ENCODE results near the gene RYR3.

The RYR3 gene

DNA sequence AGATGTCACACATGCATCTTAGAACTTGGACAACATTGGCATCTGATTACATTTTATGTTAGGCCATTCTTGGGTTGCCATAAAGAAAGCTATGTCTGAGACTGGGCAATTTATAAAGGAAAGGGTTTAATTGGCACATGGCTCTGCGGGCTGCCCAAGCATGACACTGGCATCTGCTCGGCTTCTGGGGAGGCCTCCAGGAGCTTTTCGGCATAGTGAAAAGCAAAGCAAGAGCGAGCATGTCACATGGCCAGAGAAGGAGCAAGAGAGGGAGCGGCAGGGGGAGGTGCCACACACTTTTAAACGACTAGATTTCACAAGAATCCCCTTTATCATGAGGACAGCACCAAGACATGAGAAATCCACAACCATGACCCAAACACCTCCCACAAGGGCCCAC, 11.3 kb downstream of the RYR3 start:
- no peak for DNase-seq

DNA sequence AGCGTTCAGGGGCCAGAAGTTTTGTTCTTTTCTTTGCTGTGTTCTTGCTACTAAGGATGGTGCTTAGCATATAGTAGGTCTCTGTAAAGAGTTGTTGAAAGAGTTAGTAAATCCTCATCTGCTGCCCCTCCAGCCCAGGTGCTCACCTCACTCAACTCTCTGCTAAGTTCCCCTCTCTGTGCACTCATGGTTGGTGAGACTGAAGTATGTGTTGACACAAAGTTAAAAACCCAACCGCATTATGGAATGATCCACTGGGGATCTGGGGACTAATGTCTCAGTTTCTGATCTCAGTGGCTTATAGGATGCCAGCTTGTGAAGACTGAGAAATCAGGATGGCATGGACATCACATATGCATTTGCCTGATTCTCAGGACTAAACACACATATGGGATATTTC, 13.8 kb downstream of the RYR3 start:
- no peak for DNase-seq

DNA sequence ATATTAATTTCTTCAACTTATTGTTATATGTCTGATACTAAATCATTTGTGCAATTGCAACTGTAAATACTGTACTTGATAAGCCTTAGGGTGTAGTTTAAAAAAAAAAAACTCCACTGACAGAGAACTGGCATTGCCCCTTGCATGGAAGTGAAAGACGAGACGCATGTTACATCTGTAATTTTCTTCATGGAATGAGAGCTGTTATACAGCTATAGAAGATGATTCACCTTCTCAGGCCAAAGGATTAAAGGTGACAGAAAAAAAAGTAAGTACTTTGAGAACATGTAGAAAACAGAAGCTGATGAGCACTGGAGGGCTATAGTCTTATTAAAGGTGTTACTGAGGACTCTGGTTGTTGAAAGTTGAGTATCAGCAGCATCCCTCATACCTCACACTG, 16.1 kb downstream of the RYR3 start:
- no peak for DNase-seq

DNA sequence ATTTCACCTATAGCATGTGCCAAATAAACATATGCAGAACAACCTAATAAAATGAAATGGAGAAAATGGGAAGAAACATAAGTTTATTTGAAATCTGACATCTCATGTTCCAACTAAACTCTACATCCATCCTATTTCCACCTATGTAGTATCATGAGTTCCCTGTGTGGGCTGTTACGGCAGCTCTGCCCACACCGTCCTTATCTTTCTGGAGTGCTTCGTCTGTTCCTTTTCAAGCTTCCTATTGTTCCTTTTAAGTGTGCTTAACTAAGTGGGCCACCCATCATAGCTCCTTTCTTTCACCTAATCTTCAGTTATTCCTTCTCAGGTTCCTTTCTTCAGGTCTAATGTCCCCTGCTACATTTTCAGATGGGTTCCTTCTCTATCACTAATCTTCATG, 17.3 kb downstream of the RYR3 start:
- DNase-seq = no peak

DNA sequence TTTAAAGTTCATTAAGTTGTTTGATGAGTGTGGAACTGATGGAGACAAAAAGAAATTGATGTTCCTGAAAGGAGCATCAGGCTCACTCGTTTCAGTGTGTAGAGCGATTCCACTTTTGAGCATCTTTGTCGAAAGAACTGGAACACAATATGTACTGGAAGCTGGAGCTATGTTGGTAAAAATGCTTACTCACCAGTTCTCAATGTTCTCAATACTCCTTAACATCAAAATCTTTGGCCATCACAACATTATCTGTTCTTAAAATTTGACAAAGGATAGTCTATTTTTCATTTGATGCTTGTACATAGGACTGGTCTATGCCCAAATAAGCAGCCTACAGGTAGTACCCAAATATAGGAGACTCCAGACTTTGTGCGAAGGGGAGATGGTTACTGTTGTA, 18.7 kb downstream of the RYR3 start:
- no peak for DNase-seq

DNA sequence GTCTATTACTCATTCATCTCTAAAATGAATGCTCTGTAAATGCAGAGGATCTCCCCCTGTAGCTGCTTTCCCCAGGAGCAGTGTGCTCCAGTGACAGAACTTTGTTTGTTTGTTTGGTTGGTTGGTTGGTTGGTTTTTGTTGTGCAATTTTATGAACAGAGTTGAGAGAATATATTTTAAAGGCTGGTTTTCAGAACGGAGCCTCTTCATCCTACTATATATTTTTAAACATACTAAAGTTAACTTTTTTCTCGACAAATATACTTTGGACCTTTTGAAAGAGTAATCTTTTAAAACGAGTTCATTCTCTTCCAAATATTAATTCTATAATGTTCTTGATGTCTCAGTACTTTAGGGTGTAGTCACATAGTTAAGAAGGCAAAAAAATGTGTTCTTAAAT, 20.2 kb downstream of the RYR3 start:
- DNase-seq = peak in 1 of 2 donors; percentile 85

DNA sequence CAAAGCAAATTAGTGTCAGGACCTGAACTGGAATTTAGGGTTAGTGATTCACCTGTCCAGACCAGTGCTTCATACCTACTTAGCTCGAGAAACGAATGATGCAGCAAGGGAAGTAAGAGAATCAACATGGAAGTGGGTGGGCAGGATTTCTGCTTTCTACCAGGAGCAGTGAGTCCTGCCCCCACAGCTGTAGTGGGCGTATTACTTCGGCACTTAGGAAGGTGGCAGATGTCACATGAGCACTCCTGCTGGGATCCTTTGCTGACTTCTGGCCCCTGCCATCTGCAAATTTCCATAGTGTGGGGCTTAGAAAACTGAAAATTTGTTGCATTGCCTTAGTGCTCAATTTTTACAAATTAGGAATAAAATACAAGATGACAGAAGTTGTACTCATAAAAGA, 31.2 kb downstream of the RYR3 start:
- no peak for DNase-seq

DNA sequence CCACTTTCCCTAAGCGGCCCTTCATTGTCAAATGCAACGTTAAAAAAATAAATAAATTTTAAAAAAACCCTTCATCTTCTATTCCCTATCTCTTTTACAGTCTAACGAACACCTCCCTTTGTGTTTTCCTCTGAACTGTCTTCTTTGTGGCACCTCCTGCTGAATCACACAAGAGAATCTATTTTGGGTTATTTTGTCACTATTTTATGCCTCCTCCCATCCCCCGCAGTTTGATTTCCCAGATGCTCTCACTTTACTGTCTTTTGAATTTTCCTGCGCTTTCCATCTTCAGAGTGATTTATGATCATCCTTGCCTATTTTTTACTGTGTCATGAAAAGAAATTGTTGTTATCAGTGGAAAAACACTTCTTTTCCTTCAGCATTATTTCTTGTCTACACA, 32.5 kb downstream of the RYR3 start:
- DNase-seq = no peak

DNA sequence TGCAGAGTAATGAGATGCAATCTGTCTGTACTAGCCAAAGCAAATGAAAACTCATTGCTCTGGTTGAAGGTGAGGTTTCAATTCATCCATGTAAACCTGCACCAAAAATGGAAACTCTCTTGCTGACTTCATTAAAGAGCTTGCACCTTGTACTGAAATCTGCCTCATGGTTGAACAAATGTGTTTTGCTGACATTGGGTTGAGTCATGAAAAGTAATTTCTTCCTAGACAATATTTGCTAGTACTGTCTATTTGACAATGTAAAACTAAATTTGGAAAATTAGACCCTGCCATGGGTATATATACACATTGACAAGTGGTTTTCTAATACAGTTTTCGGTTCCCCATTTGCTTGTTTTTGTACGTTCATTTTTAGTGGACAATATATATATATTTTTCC, 33.3 kb downstream of the RYR3 start:
- DNase-seq = no peak

DNA sequence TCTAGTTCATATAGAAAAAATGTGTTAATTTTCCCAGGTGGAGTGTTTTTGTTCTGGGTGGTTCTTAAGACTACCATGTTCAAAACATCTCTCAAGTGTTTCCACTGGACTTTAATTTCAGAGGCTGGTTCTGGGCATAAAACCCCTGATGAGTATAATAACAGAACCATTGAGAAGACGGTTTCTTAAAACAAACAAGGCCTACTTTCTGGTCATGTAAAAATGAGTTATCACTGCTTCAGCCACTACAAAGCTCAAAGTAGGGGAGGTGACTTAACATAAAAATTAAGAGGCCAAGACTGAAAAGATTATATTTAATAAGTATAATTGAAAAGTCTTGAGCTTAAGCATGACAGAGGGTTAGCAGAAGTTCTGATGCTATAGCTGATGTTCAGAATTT, 33.8 kb downstream of the RYR3 start:
- no peak for DNase-seq

DNA sequence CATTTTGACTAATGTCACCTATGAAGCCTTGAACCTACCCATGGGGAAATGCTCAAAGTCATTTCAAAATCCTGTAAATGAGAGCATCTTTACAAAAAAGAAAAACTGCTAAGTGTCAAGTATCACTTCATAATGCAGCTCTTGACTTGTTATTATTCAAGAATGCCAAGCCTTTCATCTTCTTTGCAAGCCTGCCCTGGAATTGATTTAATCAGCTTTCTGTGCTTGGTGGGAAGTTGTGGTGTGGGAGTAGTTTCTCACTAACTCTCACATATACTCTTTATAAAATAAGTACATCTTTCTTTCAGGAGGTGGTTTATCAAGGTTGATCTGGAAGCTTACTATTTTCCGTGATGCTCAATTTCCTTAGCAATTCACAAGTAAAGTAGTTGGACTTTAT, 43.6 kb downstream of the RYR3 start:
- no peak for DNase-seq

DNA sequence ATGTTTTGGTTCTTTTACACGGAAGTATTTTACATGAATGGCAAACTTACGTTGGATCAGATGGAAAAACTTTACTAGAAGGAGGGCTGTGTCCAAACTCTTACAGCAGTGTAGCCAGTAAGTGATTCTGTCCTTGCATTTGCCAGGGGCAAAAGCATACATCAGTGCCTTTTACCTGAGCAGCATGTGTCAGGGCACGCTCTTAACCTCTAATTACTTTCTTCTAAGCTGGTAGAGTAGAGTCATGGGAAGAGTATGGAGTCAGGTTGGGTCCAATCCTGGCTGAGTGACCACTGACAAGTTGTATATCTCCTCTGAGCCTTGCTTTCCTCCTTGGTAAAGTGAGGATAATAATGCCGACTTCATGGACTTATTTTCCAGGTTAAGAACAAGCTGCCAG, 47.1 kb downstream of the RYR3 start:
- DNase-seq = no peak

DNA sequence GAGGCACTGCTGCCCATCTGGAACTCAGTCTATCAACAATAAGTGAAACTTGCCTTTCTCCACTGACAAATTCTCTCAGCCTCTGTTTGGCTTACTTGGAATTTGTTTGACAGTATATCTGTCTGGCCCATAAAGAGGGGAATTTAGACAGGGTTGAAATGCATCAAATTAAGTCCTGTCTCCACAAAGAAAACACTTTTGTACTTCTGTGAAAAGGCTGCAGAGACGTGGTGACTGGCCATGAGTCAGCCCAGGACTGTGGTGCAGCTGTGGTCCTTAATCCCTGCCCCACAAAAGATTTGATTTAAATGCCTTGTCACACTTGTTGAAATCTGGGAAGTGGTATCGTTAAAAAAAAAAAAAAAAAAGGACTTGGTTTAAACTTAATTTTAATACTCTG, 47.5 kb downstream of the RYR3 start:
- DNase-seq = no peak

DNA sequence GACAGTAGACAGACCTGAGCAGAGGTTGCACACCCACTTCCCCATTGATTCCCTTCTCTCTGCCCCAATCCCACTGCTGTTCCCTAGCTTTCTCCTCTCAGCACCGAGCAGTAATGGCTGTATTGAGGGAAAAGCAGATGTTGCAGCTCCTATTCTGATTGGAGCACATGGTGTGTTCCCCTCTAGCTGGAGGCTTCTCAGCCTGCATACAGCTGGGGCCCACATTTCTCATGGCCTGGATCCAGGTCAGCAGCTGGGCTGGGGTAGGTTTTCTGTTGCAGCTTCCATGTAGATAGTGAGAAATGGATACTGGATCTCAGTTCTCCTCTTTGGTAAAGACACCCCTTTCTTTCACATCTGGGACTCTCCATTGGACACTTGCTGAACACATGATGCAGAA, 50.1 kb downstream of the RYR3 start:
- DNase-seq = no peak

DNA sequence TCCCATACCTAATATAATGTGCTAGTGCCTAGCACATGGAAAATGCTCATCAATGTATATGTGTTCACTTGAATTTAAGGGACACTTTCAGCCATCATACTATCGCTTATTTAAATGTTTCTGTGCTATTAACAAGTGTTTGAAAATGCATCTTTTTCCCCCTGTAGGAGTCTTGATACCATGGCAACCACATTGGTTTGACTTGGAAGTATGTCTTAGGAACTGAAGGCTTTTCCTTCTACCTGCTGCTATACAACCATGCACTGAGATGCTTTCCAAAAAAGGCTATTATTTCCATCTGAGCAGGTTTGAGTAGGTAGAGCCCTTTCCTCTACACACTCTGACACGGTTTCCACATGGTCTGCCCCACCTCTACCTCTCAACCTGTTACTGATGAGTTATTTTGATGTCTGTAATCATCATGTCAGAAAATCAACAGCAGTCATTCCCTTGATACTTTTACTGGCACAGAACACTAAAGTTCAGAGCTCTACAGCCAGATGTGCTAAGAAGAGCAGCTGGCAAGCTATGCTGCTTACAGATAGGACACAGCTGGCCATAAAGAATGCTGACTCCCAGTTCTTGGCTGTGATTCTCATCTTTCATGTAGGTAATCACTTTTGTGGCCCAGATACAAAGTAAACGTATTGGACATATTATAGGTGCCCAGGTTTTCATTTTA, 59.3 kb downstream of the RYR3 start:
- DNase-seq = no peak

DNA sequence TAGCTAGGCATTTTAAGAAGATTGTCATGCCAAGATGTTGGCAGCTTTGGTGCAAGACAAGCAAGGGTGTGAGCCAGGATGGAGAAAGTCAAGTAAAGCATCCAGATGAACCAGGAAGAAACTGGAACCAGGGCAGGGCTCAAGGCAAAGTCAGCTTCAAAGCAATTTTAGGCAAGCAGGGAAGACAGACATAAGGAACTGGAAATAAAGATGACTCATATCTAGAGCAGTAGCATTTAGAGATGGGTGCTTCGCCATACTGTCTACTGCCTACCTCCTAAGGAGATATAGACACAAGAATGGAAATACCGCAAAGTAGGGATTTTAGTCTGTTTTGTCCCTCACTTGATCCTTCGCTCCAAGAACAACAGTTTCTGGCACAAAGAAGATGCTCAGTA, 59.9 kb downstream of the RYR3 start:
- DNase-seq = no peak

DNA sequence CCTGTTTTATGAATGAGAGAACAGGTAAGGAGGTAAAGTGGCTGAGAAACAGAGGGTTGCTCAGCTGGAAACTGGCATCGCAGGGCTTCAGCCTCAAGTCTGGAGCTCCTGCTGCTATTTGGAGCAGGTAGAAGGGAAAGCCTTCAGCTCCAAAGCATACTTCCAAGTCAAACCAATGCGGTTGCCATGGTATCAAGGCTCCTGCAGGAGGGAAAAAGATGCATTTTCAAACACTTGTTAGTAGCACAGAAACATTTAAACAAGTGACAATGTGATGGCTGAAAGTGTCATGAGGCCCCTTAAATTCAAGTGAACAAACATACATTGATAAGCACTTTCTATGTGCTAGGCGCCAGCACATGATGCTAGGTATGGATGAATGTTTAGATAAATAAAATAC, 60.4 kb downstream of the RYR3 start:
- DNase-seq = peak in 1 of 2 donors; percentile 26

DNA sequence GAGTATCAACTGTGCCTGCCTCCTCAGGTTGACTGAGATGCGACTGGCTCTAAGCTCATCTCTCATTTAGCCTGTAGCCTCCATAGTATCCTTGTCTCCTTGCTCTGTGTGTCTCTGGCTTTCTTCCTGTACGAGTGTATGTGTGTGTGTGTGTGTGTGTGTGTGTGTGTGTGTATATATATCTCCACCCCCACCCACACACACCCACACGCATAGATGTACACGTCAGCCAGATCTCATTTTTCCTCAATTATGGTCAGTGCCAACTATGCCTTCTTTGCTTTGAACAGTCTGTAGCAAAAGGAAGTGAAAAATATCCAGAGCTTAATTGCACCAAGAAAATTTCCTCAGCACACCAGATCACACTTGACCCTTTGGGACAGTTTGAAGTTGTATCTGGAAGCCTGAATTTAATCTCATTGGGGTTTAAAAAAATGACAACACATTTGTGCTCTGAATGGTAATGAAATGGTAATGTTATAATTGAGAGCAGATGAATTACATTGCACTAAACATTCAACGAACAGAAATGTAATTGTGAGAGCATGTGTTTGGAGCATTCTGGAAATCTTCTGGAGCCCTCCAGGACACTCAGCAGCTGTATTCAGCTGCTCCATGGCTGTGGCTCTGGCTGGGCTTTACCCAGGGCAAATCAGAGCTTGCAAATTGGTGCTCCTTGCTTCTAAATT, 63.6 kb downstream of the RYR3 start:
- DNase-seq = no peak

DNA sequence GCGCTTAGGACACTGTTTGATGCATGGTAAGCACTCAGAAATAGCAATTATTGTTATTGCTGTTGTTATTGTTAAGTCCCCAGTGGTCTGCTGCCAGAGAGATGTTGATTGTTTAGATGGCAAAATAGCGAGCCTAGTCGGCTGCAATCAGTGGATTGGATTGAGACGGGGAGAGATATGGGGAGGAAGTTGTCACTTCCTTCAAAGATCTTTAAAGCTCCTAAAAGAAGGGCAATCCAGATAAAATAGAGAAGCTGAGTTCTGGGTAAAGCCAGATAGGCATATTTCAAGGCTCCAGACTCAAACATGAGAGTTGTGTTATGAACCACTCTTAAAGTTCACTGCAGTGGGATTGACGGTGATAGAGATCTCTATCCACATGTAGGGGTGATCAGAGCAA, 64.5 kb downstream of the RYR3 start:
- no peak for DNase-seq

DNA sequence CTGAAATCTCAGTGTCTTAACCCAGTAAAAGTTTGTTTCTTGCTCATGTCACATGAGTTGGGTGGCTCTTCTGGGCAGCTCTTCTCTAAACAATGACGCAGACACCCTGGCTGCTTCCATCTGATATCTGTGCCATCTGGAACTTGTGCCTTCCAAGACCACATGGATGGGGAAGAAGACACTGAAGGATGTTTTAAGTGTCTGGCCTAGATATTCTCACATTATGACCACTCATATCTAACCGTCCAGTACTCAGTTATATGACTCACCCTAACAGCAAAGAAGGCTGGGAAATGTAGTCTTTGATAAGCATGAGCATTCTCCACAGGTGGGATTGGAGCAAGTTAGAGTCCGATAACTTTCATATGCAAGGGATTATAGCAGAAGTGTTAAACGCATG, 66.4 kb downstream of the RYR3 start:
- DNase-seq = no peak

DNA sequence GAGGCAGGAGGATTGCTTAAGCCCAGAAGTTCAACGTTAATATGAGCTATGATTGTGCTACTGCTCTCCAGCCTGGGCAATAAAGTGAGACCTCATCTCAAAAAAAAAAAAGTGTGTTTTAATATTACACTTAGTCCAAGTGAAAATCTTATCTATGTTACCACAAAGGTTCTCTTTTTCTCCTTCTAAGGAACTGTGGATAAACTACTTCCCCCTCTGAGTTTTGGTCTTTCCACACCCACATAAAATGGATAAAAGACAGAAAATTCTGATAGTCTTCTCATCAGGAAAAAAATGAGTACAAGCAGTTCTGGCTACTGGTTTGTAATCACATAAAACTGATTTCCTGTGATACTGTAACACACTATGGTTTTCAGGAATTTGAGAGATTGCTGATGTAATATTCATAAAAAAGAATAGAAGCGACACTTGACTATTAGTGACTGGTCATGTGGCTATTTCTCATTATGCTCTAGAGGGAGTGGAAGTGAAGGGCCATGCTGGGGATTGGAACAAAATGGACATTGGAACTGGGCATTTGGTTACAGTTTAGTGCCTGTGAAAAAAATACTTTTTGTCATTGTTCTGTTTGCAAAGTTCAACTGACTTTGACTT, 68.2 kb downstream of the RYR3 start:
- DNase-seq = no peak

DNA sequence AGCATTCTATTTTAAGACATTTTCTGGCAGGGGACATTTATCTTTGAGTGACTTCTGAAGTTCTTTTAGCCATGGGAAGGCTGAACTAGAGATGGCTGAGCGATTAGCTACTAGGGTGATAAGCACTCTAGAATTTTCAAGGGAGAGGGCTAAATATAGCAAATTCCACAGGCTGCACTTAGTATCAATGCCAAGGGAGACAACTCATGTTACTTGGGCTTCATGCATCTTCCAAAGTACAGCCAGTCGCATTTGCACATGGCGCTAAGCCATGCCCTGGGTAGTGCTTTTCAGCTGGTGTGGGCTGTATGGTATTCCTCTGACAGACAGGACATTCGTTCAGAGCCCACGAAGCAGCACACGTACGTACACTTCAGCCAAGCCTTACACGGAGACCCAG, 69.6 kb downstream of the RYR3 start:
- DNase-seq = no peak

DNA sequence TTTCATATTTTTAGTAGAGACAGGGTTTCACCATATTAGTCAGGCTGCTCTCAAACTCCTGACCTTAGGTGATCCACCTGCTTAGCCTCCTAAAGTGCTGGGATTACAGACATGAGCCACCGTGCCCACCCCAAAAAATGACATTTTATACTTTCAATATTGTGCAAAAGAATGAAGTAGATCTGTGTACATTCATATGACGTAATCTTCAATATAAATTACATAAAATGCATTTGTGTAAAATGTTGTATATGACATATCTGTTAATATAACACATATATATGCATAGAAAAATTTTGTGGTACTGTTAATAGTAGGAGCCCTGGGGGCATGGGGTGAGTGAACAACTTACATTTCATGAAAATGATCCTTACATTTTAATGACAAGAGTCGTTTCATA, 71.7 kb downstream of the RYR3 start:
- DNase-seq = no peak

DNA sequence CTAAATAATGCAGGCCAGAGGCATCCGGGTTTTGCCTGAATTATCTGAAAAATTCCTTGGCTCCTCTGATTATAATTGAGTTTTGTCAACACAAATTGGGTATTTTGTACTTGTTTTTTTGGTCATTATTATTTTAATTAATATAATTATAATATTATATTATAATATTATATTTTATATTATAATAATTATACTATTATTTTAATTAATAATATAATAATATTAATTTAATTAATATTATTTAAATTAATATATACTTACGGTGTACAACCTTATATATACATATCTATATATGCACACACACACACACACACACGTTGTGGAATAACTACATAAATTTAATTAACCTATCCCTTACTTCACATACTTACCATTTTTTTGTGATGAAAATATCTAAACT, 73.5 kb downstream of the RYR3 start:
- DNase-seq = no peak

DNA sequence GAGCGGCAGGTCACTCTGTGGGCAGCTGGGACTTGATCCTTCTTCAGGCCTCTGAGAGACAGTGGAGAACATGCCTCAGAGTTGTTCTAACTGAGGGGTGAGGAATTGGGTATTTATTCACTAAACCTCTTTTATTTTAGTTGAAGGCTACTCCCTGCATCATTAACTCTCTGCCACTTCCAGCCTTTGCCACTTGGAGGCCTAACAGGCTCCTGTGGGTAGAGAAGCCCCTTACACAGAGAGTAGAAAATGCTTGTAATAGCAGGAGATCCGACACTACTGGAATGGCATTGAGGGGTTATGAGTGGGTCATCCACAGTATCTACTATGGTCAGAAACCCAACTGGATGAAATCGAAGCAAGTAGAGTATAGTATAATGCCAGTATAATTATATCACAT, 81.7 kb downstream of the RYR3 start:
- DNase-seq = no peak
